GM12891 (cell line): ENCODE measurements around the gene LRP6.

Source experiments
- DNase-seq: peaks from one replicate; pipeline ENCODE4 v3.0.0; 2011; ENCODE audit warnings: low spot score; ENCODE audit not compliant: insufficient read length
- FAIRE-seq: peaks from 2 replicates; lab custom pipeline; 2011; peaks lifted over from hg19 to GRCh38; lab: Jason Lieb, UNC
- PAX5 ChIP-seq: IDR thresholded peaks from 2 replicates; pipeline ENCODE4 v1.6.1; 2011; ENCODE audit warnings: low read length, moderate library complexity, mild to moderate bottlenecking; ENCODE audit not compliant: insufficient read depth, severe bottlenecking
- POLR2A ChIP-seq: IDR thresholded peaks from 2 replicates; pipeline ENCODE4 v1.6.1; 2011; ENCODE audit warnings: low read depth, low read length, control low read depth
- POLR2AphosphoS5 ChIP-seq: IDR thresholded peaks from 2 replicates; pipeline ENCODE4 v1.6.1; 2011; ENCODE audit warnings: low read depth, low read length, control low read depth
- POU2F2 ChIP-seq: IDR thresholded peaks from 2 replicates; pipeline ENCODE4 v1.6.1; 2011; ENCODE audit warnings: low read depth, mild to moderate bottlenecking, control low read depth, low read length, moderate library complexity
- SPI1 ChIP-seq: IDR thresholded peaks from 2 replicates; pipeline ENCODE4 v1.6.1; 2011; ENCODE audit warnings: low read depth, low read length, control low read depth
- TAF1 ChIP-seq: IDR thresholded peaks from 2 replicates; pipeline ENCODE4 v1.6.1; 2011; ENCODE audit warnings: low read depth, low read length, control low read depth

The LRP6 gene

DNA sequence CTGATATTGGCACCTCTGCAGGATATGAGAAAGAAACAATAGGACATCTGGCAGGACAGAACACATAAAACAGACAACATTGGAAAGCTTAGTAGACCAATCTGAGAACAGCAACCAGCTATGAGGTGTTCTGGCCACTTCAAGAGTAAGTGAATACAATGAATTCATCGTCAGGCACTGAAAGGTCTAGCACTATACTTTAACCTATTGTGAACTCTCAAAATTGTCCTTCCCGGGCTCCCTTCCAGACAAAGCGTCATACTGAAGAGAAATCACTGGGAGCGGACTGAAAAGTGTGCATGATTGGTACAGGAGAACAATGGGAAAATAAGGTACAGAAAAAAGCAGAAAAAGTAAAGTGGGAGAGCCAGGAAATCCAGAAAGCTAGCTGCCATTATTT lies 75.8 kb downstream of the LRP6 start:
- DNase-seq (no peak), FAIRE-seq (peak; percentile 68)
- TF ChIP-seq PAX5 (no peak), POLR2A (no peak), SPI1 (no peak), TAF1 (no peak), POLR2AphosphoS5 (no peak), POU2F2 (no peak)

DNA sequence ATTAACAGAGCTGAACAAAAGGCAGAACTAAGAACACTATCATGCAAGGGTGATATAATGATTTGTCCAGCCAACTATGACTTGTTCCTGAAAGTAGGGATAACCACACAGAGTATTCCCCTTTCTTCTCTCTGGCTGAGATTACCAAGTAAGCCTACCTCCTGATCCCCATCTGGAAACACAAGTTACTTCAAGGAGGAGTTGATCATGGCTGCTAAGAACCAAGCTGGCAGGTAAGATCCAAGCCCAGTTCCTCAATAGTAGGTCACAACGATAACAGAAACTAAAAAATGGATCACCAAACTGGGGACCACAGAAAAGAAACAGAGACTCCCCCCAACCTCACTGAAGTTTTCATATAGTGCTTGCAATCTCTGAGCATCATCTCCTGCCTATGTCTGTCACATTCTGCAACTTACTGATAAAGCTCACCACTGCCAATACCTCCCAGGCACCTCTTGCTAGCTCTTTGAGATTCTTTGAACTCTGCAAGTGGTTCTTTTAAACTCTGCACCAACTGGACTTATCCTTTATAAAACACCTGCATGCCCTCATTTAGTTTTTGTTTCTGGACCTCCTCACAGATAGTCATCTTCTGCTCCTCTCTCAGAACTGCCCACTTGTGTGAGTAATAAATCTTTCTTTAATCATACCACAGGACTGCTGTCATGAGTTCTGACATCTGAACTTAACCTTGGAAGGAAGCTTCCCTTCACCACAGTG lies 76.6 kb downstream of the LRP6 start:
- FAIRE-seq, result peak; percentile 31
- no peak for DNase-seq
- TF ChIP-seq TAF1 (no peak), SPI1 (peak; percentile 60)

- TF ChIP-seq POU2F2 (no peak), SPI1 (no peak), POLR2AphosphoS5 (no peak), TAF1 (no peak), PAX5 (no peak), POLR2A (no peak)
- DNase-seq, result no peak
- no peak for FAIRE-seq
Observed at GRCh38 chr12:12185414-12185813, 81.4 kb downstream of the LRP6 start.

GRCh38 chr12:12182703-12183365 lies 84.0 kb downstream of the LRP6 start:
- FAIRE-seq, result peak; percentile 75
- no peak for DNase-seq
- TF ChIP-seq SPI1 (no peak), TAF1 (no peak), POLR2A (no peak), POU2F2 (no peak), PAX5 (no peak), POLR2AphosphoS5 (no peak)

DNA sequence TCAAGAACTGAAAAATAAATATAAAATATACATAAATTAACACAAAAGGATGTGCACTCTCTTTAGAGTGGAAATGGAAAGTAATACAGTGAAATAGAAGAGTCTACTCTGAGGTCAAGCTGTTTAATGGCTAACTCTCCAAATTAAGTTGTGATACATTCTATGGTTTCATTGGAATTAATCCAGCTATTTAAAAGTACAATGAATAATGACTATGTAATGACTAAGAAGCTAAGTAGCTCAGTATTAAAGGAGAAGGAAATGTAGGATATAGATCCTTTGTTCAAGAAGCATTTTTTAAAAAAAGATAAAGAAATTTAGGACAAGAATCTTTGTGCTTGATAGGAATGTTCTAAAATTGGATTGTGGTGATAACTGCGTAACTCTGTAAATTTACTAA lies 85.3 kb downstream of the LRP6 start:
- no peak for TF ChIP-seq POU2F2
- no peak for TF ChIP-seq PAX5
- no peak for TF ChIP-seq SPI1
- TF ChIP-seq TAF1, result no peak
- no peak for TF ChIP-seq POLR2AphosphoS5
- no peak for TF ChIP-seq POLR2A
- DNase-seq, result no peak
- no peak for FAIRE-seq

DNA sequence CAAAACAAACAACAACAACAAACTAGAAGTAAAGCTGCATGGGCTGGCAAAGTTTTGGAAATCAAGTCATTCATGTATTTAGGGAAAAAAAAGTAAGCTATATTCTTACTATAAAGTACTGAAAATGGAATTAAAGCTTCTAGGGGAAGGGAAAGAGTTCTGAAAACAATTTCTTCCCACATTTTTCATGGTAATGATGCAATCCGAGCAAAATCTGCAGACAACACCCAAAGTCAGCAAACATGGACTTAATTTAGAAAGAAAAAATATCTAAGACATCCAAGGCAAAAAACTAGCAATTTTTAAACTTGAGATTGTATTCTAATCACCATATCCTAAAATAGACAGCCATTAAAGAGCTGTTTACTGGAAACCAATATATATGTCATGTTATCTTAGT lies 86.3 kb downstream of the LRP6 start:
- DNase-seq, result no peak
- FAIRE-seq, result no peak

GRCh38 chr12:12180136-12180535 lies 86.7 kb downstream of the LRP6 start:
- DNase-seq (no peak), FAIRE-seq (no peak)
- no peak for TF ChIP-seq POU2F2
- TF ChIP-seq POLR2A, result no peak
- no peak for TF ChIP-seq SPI1
- no peak for TF ChIP-seq POLR2AphosphoS5
- no peak for TF ChIP-seq PAX5
- no peak for TF ChIP-seq TAF1

More for the DNA sequence above, 86.3 kb downstream of the LRP6 start:
- TF ChIP-seq PAX5, result no peak
- no peak for TF ChIP-seq POLR2A
- TF ChIP-seq POLR2AphosphoS5, result no peak
- no peak for TF ChIP-seq POU2F2
- TF ChIP-seq SPI1, result no peak
- no peak for TF ChIP-seq TAF1

DNA sequence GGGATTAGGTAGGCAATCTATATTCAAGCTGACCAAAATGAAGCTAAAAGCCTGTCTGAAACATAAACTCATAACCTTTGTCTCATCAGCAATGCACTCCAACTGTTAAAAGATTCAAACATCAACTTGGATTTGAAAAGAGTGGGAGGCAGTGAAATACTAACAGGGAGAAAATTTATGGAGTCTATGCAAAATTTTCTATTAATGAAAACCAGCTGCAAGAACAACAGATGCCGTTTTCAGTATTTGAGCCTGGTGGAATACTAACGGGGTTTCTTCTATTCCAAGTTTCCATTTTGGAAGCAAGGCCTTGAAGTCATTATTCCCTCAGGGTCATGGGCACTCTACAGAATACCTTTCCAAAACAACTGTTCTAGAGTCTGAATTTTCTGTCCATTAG lies 88.3 kb downstream of the LRP6 start:
- no peak for DNase-seq
- peak; percentile 43 for FAIRE-seq
- TF ChIP-seq PAX5 (no peak), TAF1 (no peak), POLR2AphosphoS5 (no peak), POU2F2 (no peak), POLR2A (no peak), SPI1 (no peak)

DNA sequence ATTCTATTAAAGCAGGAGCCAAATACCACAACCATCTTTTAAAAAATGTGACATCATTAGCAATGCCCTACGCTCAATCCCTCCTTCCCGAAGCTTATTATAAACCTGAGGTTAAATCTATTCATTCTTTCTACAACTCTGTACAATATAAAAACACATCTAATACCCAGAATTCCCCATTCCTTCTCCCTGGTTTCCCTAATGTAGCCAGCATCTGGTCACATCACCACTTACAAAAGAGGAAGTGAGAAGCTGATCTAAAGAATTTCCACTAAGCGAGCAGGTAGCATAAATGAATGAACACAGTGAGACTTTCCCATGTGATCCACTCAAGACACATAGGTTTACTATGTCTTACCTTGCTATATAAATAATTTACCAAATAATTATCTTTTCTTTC lies 90.4 kb downstream of the LRP6 start:
- FAIRE-seq, result peak; percentile 67
- TF ChIP-seq SPI1, result peak; percentile 99
- no peak for TF ChIP-seq POU2F2
- DNase-seq, result no peak

- TF ChIP-seq POLR2AphosphoS5, result no peak
- TF ChIP-seq TAF1, result no peak
- TF ChIP-seq POLR2A, result no peak
- no peak for TF ChIP-seq POU2F2
- no peak for TF ChIP-seq PAX5
- no peak for TF ChIP-seq SPI1
- FAIRE-seq (peak; percentile 97), DNase-seq (peak; percentile 9)
Observed at GRCh38 chr12:12171991-12172511, 94.8 kb downstream of the LRP6 start.
